ENCODE data around the gene ITPKC.
A peak's percentile ranks its signal among the peaks of the same experiment; 100 is the strongest.
"Not testable (repeated sequence)": the region's sequence is repeated elsewhere in the genome, so short reads cannot be mapped to it uniquely, and the experiment has no call there.

ITPKC gene

DNA sequence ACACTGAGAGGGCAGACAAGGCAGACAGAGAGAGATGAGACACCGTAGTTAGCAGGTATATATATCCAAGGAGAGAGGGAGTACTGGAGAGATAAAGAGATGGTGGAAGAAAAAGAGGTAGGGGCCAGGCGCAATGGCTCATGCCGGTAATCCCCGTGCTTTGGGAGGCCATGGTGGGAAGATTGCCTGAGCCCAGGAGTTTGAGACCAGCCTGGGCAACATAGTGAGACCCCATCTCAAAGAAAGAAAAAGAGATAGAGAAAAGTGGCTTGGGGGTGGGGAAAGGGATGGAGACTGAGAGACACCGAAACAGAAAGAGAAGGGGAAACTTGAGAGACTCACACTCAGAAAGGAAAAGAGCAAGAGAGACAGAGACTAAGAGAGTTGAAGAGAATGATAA lies 63.7 kb downstream of the ITPKC start:
- H3K36me3 ChIP-seq (ENCODE audit: control insufficient read depth, insufficient read depth, low read length) = no peaks in the 10 kb centered on the region
- no peaks in the 10 kb centered on the region for H3K9me3 ChIP-seq (ENCODE audit: control insufficient read depth, insufficient read depth, low read length)
- H3K4me1 ChIP-seq (ENCODE audit: control insufficient read depth, insufficient read depth, low read length) = peaks cover 4% of the 10 kb centered on the region
- H3K4me3 ChIP-seq (ENCODE audit: low read depth, low read length) = no peak overlapping the region
- H3K9ac ChIP-seq (ENCODE audit: low read depth, low read length) = no peak overlapping the region
- no peaks in the 10 kb centered on the region for H3K27me3 ChIP-seq (ENCODE audit: control insufficient read depth, insufficient read depth, low read length)

GRCh38 chr19:40781140-40781539 lies 64.2 kb downstream of the ITPKC start:
- Histone ChIP-seq H3K36me3 (ENCODE audit: control insufficient read depth, insufficient read depth, low read length) (no peaks in the 10 kb centered on the region), H3K9me3 (ENCODE audit: control insufficient read depth, insufficient read depth, low read length) (no peaks in the 10 kb centered on the region), H3K4me1 (ENCODE audit: control insufficient read depth, insufficient read depth, low read length) (peaks cover 4% of the 10 kb centered on the region), H3K4me3 (ENCODE audit: low read depth, low read length) (no peak overlapping the region), H3K27me3 (ENCODE audit: control insufficient read depth, insufficient read depth, low read length) (no peaks in the 10 kb centered on the region), H3K9ac (ENCODE audit: low read depth, low read length) (no peak overlapping the region)

DNA sequence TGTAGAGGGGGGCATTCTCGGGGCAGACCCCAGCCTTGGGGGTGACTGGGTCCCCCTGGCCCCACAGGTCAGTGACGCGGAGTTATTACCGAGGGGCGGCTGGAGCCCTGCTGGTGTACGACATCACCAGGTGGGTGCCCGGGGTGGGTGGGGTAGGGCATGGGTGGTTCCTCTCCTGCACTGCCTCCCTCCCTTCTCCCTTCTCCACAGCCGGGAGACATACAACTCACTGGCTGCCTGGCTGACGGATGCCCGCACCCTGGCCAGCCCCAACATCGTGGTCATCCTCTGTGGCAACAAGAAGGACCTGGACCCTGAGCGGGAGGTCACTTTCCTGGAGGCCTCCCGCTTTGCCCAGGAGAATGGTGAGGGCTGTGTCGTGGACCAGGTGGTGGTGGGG lies 66.8 kb downstream of the ITPKC start:
- H3K4me3 ChIP-seq (ENCODE audit: low read depth, low read length) = no peak overlapping the region
- no peak overlapping the region for H3K9ac ChIP-seq (ENCODE audit: low read depth, low read length)
- no peaks in the 10 kb centered on the region for H3K9me3 ChIP-seq (ENCODE audit: control insufficient read depth, insufficient read depth, low read length)
- no peaks in the 10 kb centered on the region for H3K36me3 ChIP-seq (ENCODE audit: control insufficient read depth, insufficient read depth, low read length)
- no peaks in the 10 kb centered on the region for H3K4me1 ChIP-seq (ENCODE audit: control insufficient read depth, insufficient read depth, low read length)
- no peaks in the 10 kb centered on the region for H3K27me3 ChIP-seq (ENCODE audit: control insufficient read depth, insufficient read depth, low read length)

DNA sequence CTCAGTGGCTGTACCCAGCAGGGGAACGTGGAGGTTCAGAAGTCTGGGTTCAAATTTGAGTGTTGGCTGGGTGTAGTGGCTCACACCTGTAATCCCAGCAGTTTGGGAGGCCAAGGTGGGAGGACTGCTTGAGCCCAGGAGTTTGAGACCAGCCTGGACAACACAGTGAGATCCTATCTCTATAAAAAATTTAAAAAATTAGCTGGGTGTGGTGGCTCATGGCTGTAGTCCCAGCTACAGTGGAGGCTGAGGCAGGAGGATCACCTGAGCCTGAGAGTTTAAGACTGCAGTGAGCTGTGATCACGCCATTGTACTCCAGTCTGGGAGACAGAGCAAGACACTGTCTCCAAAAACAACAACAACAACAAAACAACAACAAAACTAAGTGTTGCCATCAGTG lies 67.2 kb downstream of the ITPKC start:
- H3K9ac ChIP-seq (ENCODE audit: low read depth, low read length); H3K27me3 ChIP-seq (ENCODE audit: control insufficient read depth, insufficient read depth, low read length); H3K9me3 ChIP-seq (ENCODE audit: control insufficient read depth, insufficient read depth, low read length); H3K36me3 ChIP-seq (ENCODE audit: control insufficient read depth, insufficient read depth, low read length); H3K4me3 ChIP-seq (ENCODE audit: low read depth, low read length); H3K4me1 ChIP-seq (ENCODE audit: control insufficient read depth, insufficient read depth, low read length): not testable (repeated sequence)

GRCh38 chr19:40785526-40785925 lies 68.6 kb downstream of the ITPKC start:
- Histone ChIP-seq H3K4me3 (ENCODE audit: low read depth, low read length) (no peak overlapping the region), H3K36me3 (ENCODE audit: control insufficient read depth, insufficient read depth, low read length) (no peaks in the 10 kb centered on the region), H3K27me3 (ENCODE audit: control insufficient read depth, insufficient read depth, low read length) (no peaks in the 10 kb centered on the region), H3K9me3 (ENCODE audit: control insufficient read depth, insufficient read depth, low read length) (no peaks in the 10 kb centered on the region), H3K4me1 (ENCODE audit: control insufficient read depth, insufficient read depth, low read length) (no peaks in the 10 kb centered on the region), H3K9ac (ENCODE audit: low read depth, low read length) (no peak overlapping the region)

DNA sequence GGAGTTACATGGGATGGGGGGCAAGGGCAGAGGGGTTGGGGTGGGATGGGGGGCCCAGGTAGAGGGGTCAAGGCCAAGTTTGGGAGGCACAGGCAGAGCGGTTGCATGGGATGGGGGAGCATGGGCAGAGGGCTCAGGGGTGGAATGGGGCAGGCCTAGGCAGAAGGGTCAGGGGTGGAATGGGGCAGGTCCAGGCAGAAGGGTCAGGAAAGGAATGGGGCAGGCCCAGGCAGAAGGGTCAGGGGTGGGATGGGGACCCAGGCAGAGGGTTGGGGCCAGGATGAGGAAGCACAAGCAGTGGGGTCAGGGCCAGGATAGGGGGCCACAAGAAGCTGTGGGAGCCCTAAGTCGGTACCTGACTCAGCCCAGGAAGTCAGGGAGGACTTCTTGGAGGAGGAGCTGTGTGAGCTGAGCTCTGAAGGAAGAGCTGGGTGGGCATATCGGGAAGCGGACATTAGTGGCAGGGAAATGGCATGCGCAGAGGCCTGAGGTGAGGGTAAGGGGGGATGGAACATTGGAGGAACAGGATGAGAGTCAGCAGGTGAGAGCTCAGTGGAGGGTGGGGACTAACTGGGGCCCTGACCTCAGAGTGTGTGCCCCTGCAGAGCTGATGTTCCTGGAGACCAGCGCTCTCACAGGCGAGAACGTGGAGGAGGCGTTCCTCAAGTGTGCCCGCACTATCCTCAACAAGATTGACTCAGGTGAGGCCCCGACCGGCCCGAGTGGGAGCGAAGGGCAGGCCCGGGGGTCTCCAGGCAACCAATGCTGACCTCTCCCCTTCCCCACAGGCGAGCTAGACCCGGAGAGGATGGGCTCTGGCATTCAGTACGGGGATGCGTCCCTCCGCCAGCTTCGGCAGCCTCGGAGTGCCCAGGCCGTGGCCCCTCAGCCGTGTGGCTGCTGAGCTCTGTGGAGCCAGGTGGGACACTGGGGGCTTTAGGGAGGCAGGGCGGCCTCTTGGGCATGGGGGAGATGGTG lies 69.4 kb downstream of the ITPKC start:
- Histone ChIP-seq H3K36me3 (ENCODE audit: control insufficient read depth, insufficient read depth, low read length) (no peaks in the 10 kb centered on the region), H3K4me3 (ENCODE audit: low read depth, low read length) (no peak overlapping the region), H3K9ac (ENCODE audit: low read depth, low read length) (peak overlapping the region; percentile 24), H3K9me3 (ENCODE audit: control insufficient read depth, insufficient read depth, low read length) (no peaks in the 10 kb centered on the region), H3K4me1 (ENCODE audit: control insufficient read depth, insufficient read depth, low read length) (no peaks in the 10 kb centered on the region), H3K27me3 (ENCODE audit: control insufficient read depth, insufficient read depth, low read length) (no peaks in the 10 kb centered on the region)
